ENCODE measurements around the gene CHODL. TPM values are rescaled to one million over a fixed set of nuclear protein-coding genes. Genes with fewer than 3 reads are reported as not detected.

CHODL gene
- total RNA-seq, 1 experiment from 2014 or later = 3.4 TPM

GRCh38 chr21:18294100-18294499 is 49.5 kb downstream of the CHODL start:
- Mint-ChIP-seq H3K36me3 (ENCODE audit: insufficient read depth in 1 of 3, low read depth in 3 of 3) (no peaks in the 10 kb centered on the region), H3K4me3 (no peak overlapping the region), H3K27me3 (ENCODE audit: low read depth) (no peaks in the 10 kb centered on the region), H3K4me1 (peaks cover 11% of the 10 kb centered on the region in 2 experiments), H3K27ac (no peak overlapping the region), H3K9me3 (no peaks in the 10 kb centered on the region)
- H2BK20ac ChIP-seq (ENCODE audit: low read depth, low read length, poor library complexity, severe bottlenecking) = no peak overlapping the region
- no peak overlapping the region for H3K23ac ChIP-seq (ENCODE audit: insufficient read length, low read depth, low read length)
- H3K9ac ChIP-seq (ENCODE audit: extremely low read depth, insufficient read length, low read length) = no peak overlapping the region
- no peaks in the 10 kb centered on the region for H3K4me1 ChIP-seq (ENCODE audit: insufficient read depth, low read length)
- H4K20me1 ChIP-seq (ENCODE audit: control insufficient read depth, insufficient read depth, insufficient read length) = no peaks in the 10 kb centered on the region
- no peak overlapping the region for H2BK5ac ChIP-seq (ENCODE audit: insufficient read length, low read length)
- H2BK120ac ChIP-seq (ENCODE audit: low read depth, low read length, poor library complexity, severe bottlenecking) = no peak overlapping the region
- H3K4ac ChIP-seq (ENCODE audit: low read depth, low read length) = no peak overlapping the region
- no peak for DNase-seq
- no peak overlapping the region for H2BK15ac ChIP-seq (ENCODE audit: low read depth, low read length)
- no peak overlapping the region for H3T11ph ChIP-seq (ENCODE audit: low read length)
- no peak overlapping the region for H3K18ac ChIP-seq (ENCODE audit: insufficient read length, low read depth, low read length)
- no peak overlapping the region for H2BK12ac ChIP-seq (ENCODE audit: insufficient read length, low read depth, low read length)
- no peak overlapping the region for H2AFZ ChIP-seq (ENCODE audit: low read length)
- H3K27me3 ChIP-seq (ENCODE audit: insufficient read depth, low read length) = no peaks in the 10 kb centered on the region
- H3K9me3 ChIP-seq (ENCODE audit: control insufficient read depth, low read depth, low read length) = no peaks in the 10 kb centered on the region
- no peak overlapping the region for H3K27ac ChIP-seq (ENCODE audit: insufficient read length, low read depth, low read length)
- no peaks in the 10 kb centered on the region for H3K79me2 ChIP-seq (ENCODE audit: insufficient read depth, low read length)
- no peak overlapping the region for H3K14ac ChIP-seq (ENCODE audit: insufficient read depth, low read length)
- no peak overlapping the region for H2AK5ac ChIP-seq (ENCODE audit: insufficient read length, low read length)
- no peaks in the 10 kb centered on the region for H3K79me1 ChIP-seq (ENCODE audit: insufficient read depth, low read depth, low read length, poor library complexity, severe bottlenecking)
- H4K91ac ChIP-seq (ENCODE audit: insufficient read length, low read depth, low read length) = no peak overlapping the region
- TF ChIP-seq CTCF (conservative IDR thresholded peaks at IDR 0.05) = no peak
- no peak overlapping the region for H4K8ac ChIP-seq (replicated peaks; ENCODE audit: insufficient read length, low read depth, low read length)
- H3K23me2 ChIP-seq (ENCODE audit: insufficient read length, low read depth, low read length, poor library complexity, severe bottlenecking) = no peaks in the 10 kb centered on the region
- H3K4me2 ChIP-seq (ENCODE audit: insufficient read depth, insufficient read length, low read length) = no peak overlapping the region
- WGBS (ENCODE audit: extremely low coverage, insufficient read length, low lambda C conversion rate) = no CpG with 5 or more reads among the region's 9 CpGs
- H4K5ac ChIP-seq (ENCODE audit: insufficient read length, low read depth, low read length) = no peak overlapping the region
- no peak overlapping the region for H3K56ac ChIP-seq (ENCODE audit: insufficient read length, low read depth, low read length)

Measured in H9 (cell line).